Neutrophil (primary cell): ENCODE measurements around the gene LRFN2.

Experiments
- H3K27ac ChIP-seq: fragments of 200-600 bp; sonication (generic); 2 replicates; pipeline ENCODE4 v1.5.1; 2016; ENCODE audit warnings: mild to moderate bottlenecking, moderate library complexity
- H3K27me3 ChIP-seq: fragments of 200-600 bp; sonication (generic); 2 replicates; pipeline ENCODE4 v1.6.0; 2016; ENCODE audit warnings: mild to moderate bottlenecking
- H3K36me3 ChIP-seq: fragments of 200-600 bp; sonication (generic); 2 replicates; pipeline ENCODE4 v1.5.1; 2017
- H3K4me1 ChIP-seq, 2 experiments: fragments of 200-600 bp in 1 of 2; sonication (generic) in 1 of 2; 1 replicate in 1 of 2; 2 replicates in 1 of 2; pipeline versions ENCODE4 v1.5.1 to v1.6.1; 2013 to 2016; ENCODE audit warnings: low read depth in 1 of 2, low read length in 1 of 2, mild to moderate bottlenecking in 1 of 2, moderate library complexity in 1 of 2; ENCODE audit not compliant: control insufficient read depth in 1 of 2, insufficient read depth in 1 of 2
- H3K4me3 ChIP-seq, 2 experiments: fragments of 200-600 bp in 1 of 2; sonication (generic) in 1 of 2; 1 replicate in 1 of 2; 2 replicates in 1 of 2; pipeline ENCODE4 v1.5.1; 2013 to 2016; ENCODE audit warnings: low read depth in 1 of 2, low read length in 1 of 2, mild to moderate bottlenecking in 1 of 2, moderate library complexity in 1 of 2
- H3K9me3 ChIP-seq: fragments of 200-600 bp; sonication (generic); 2 replicates; pipeline ENCODE4 v1.5.1; 2016
- CTCF ChIP-seq: fragments of 200-600 bp; sonication (generic); IDR thresholded peaks from 2 replicates; pipeline ENCODE4 v1.5.1; 2016; ENCODE audit warnings: antibody characterized with exemption

Gene LRFN2

GRCh38 chr6:40431706-40432105 lies 155.5 kb downstream of the LRFN2 start:
- Histone ChIP-seq H3K36me3 (no peaks in the 10 kb centered on the region), H3K27me3 (no peaks in the 10 kb centered on the region), H3K4me1 (no peaks in the 10 kb centered on the region), H3K27ac (no peak overlapping the region), H3K9me3 (no peaks in the 10 kb centered on the region), H3K4me3 (no peak overlapping the region)
- TF ChIP-seq CTCF = no peak

- no peak for TF ChIP-seq CTCF
- Histone ChIP-seq H3K36me3 (no peaks in the 10 kb centered on the region), H3K27me3 (no peaks in the 10 kb centered on the region), H3K4me3 (no peak overlapping the region), H3K4me1 (no peaks in the 10 kb centered on the region), H3K9me3 (no peaks in the 10 kb centered on the region), H3K27ac (no peak overlapping the region)
These were observed 160.0 kb downstream of the LRFN2 start for GRCh38 chr6:40427196-40427595.

GRCh38 chr6:40426346-40427066 lies 160.7 kb downstream of the LRFN2 start:
- no peak for TF ChIP-seq CTCF
- H3K36me3 ChIP-seq = no peaks in the 10 kb centered on the region

GRCh38 chr6:40425192-40425919 lies 161.8 kb downstream of the LRFN2 start:
- no peak for TF ChIP-seq CTCF
- Histone ChIP-seq H3K4me3 (no peak overlapping the region), H3K36me3 (no peaks in the 10 kb centered on the region), H3K27ac (no peak overlapping the region), H3K4me1 (no peaks in the 10 kb centered on the region), H3K9me3 (no peaks in the 10 kb centered on the region), H3K27me3 (no peaks in the 10 kb centered on the region)

More at GRCh38 chr6:40426346-40427066, 160.7 kb downstream of the LRFN2 start:
- no peak overlapping the region for H3K4me3 ChIP-seq
- no peaks in the 10 kb centered on the region for H3K9me3 ChIP-seq
- H3K27me3 ChIP-seq = no peaks in the 10 kb centered on the region
- no peak overlapping the region for H3K27ac ChIP-seq
- no peaks in the 10 kb centered on the region for H3K4me1 ChIP-seq

- no peak overlapping the region for H3K4me3 ChIP-seq
- H3K27me3 ChIP-seq = no peaks in the 10 kb centered on the region
- no peak overlapping the region for H3K27ac ChIP-seq
- H3K4me1 ChIP-seq = no peaks in the 10 kb centered on the region
- no peak for TF ChIP-seq CTCF
- H3K36me3 ChIP-seq = no peaks in the 10 kb centered on the region
- no peaks in the 10 kb centered on the region for H3K9me3 ChIP-seq
These were observed 165.1 kb downstream of the LRFN2 start for GRCh38 chr6:40422046-40422445.
